GM23338 (cell line): ENCODE data around the gene LTBP2. TPM values are rescaled to one million over a fixed set of nuclear protein-coding genes. Genes with fewer than 3 reads are reported as not detected.

ENCODE experiments used
- ATAC-seq: fragments of 200-7000 bp; cut with Tn5 transposase; 3 replicates; pipeline ENCODE4 v1.9.1; 2020
- DNase-seq: peaks from one replicate; pipeline ENCODE4 v3.0.0-alpha.2; 2015; ENCODE audit warnings: low spot score
- H2AFZ ChIP-seq: fragments of 200-600 bp; sonication (generic); 2 replicates; pipeline ENCODE4 v1.8.0; 2016; ENCODE audit warnings: antibody characterized with exemption, mild to moderate bottlenecking, moderate library complexity
- H3F3A ChIP-seq: fragments of 200-600 bp; sonication (generic); replicated peaks from 2 replicates; pipeline ENCODE4 v1.8.0; 2017; ENCODE audit warnings: antibody characterized with exemption, mixed run types, low read depth
- H3K27ac ChIP-seq: fragments of 200-600 bp; sonication (generic); 2 replicates; pipeline ENCODE4 v1.6.1; 2016; ENCODE audit warnings: low read depth
- H3K27me3 ChIP-seq: fragments of 200-600 bp; sonication (generic); 2 replicates; pipeline ENCODE4 v1.8.0; 2016; ENCODE audit warnings: mild to moderate bottlenecking, mixed run types, moderate library complexity; ENCODE audit not compliant: insufficient read depth
- H3K36me3 ChIP-seq: fragments of 200-600 bp; sonication (generic); 2 replicates; pipeline ENCODE4 v1.8.0; 2016; ENCODE audit warnings: mild to moderate bottlenecking; ENCODE audit not compliant: insufficient read depth
- H3K4me1 ChIP-seq: fragments of 200-600 bp; sonication (generic); 2 replicates; pipeline ENCODE4 v1.8.0; 2016; ENCODE audit warnings: mild to moderate bottlenecking, moderate library complexity; ENCODE audit not compliant: insufficient read depth
- H3K4me2 ChIP-seq: fragments of 200-600 bp; sonication (generic); 2 replicates; pipeline ENCODE4 v1.7.1; 2017; ENCODE audit warnings: mixed run types
- H3K4me3 ChIP-seq: fragments of 200-600 bp; sonication (generic); 2 replicates; pipeline ENCODE4 v1.6.1; 2016; ENCODE audit warnings: mixed run types
- H3K79me2 ChIP-seq: fragments of 200-600 bp; sonication (generic); replicated peaks from 2 replicates; pipeline ENCODE4 v1.8.0; 2017; ENCODE audit warnings: mild to moderate bottlenecking; ENCODE audit not compliant: insufficient read depth
- H3K9me2 ChIP-seq: fragments of 200-600 bp; sonication (generic); 2 replicates; pipeline ENCODE4 v1.8.0; 2017; ENCODE audit not compliant: insufficient read depth
- H4K20me1 ChIP-seq: fragments of 200-600 bp; sonication (generic); replicated peaks from 2 replicates; pipeline ENCODE4 v1.8.0; 2017; ENCODE audit warnings: mild to moderate bottlenecking; ENCODE audit not compliant: insufficient read depth
- H3K27ac Mint-ChIP-seq: 2 replicates; pipeline ENCODE4 v1.8.0; 2020; ENCODE audit warnings: inconsistent platforms, mild to moderate bottlenecking, moderate library complexity, mixed read lengths
- H3K27me3 Mint-ChIP-seq: 3 replicates; pipeline ENCODE4 v1.8.0; 2022; ENCODE audit warnings: low read depth, mild to moderate bottlenecking, moderate library complexity, mixed read lengths, inconsistent platforms; ENCODE audit not compliant: insufficient read depth, poor library complexity
- H3K36me3 Mint-ChIP-seq: 3 replicates; pipeline ENCODE4 v1.8.0; 2021; ENCODE audit warnings: low read depth, mild to moderate bottlenecking, inconsistent platforms, moderate library complexity, mixed read lengths
- H3K4me1 Mint-ChIP-seq: 3 replicates; pipeline ENCODE4 v1.8.0; 2020; ENCODE audit warnings: mild to moderate bottlenecking, inconsistent platforms, mixed read lengths
- H3K4me3 Mint-ChIP-seq: 3 replicates; pipeline ENCODE4 v1.8.0; 2021; ENCODE audit warnings: moderate library complexity, mild to moderate bottlenecking, inconsistent platforms, mixed read lengths
- H3K9me3 Mint-ChIP-seq: 3 replicates; pipeline ENCODE4 v1.8.0; 2020; ENCODE audit warnings: moderate library complexity, mild to moderate bottlenecking, inconsistent platforms, mixed read lengths
- STAT1 ChIP-seq: IDR thresholded peaks from one replicate; pipeline ENCODE4 v1.6.1; 2016; ENCODE audit warnings: antibody characterized with exemption; ENCODE audit not compliant: unreplicated experiment
- ZNF331 ChIP-seq: fragments of 250-450 bp; sonication (Bioruptor Pico); IDR thresholded peaks from 2 replicates; pipeline ENCODE4 v1.5.0; 2020; ENCODE audit warnings: low read depth, mild to moderate bottlenecking, moderate library complexity
- polyA plus RNA-seq: library from polyadenylated mRNA; unstranded; fragments of >200 nt; fragmentation: Nextera tagmentation; extraction: Ambion mirVana; gene quantifications from 2 replicates; pipeline ENCODE4 v1.2.1, GENCODE V29; 2016
- total RNA-seq: library from RNA; depleted of rRNA; stranded (reverse); fragments of >200 nt; shearing (Covaris generic); gene quantifications from 2 replicates; pipeline ENCODE4 v1.2.3, GENCODE V29; 2014
- TF ChIP-seq, protein P1 (sequence below), 2 experiments: fragments of 200-600 bp in 1 of 2; sonication (generic) in 1 of 2; conservative IDR thresholded peaks; 2 replicates each; pipeline versions ENCODE4 v1.5.1 to v1.6.1; 2016 to 2017; ENCODE audit warnings: antibody characterized with exemption in 2 of 2, low read depth in 2 of 2, mild to moderate bottlenecking in 2 of 2, moderate library complexity in 1 of 2
- TF ChIP-seq, protein P2 (sequence below): fragments of 250-450 bp; sonication (Bioruptor Pico); IDR thresholded peaks from 2 replicates; pipeline ENCODE4 v1.5.0; 2020; ENCODE audit warnings: mild to moderate bottlenecking, moderate library complexity
- TF ChIP-seq, protein P3 (sequence below): IDR thresholded peaks from 2 replicates; pipeline ENCODE4 v1.6.1; 2016; ENCODE audit warnings: antibody characterized with exemption
- TF ChIP-seq, protein P4 (sequence below): IDR thresholded peaks from one replicate; pipeline ENCODE4 v1.6.1; 2018; ENCODE audit warnings: antibody characterized with exemption; ENCODE audit not compliant: unreplicated experiment

LTBP2 gene
- total and polyA plus RNA-seq, 2 experiments from 2014 or later = 0.27 to 0.49 TPM

DNA sequence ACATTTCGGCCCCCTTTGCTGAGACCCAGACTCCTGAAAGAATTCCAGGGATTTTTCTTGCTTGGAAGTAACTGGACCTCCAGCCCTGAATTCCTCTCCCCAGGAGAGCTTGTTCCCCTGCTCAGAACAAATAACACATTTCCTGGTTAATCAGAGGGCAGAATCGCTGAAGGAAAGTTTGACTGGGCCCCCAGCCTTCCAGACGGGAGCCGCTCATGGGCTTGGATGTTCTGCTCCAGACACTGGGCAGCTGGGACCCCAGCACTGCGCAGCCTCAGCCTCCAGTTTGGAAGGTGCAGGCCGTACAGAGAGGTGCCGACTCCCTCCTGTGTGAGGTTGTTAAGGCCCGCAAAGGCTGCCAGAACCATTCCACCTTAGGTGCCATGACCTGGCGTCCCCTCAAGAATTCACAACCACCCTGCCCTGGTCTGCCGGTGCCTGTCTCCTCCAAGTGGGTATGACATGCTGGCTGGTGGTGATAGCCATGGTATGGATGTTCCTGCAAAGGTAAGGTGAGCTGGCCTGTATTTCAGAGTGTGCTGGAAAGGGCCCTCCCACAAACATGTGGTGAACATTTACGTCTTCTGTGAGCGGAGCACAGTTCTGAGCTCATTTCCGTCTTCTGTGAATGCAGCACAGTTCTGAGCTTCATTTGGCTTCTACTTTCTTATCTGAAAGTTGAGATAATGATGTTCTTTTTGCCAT, 5.1 kb upstream of the LTBP2 start:
- ATAC-seq (no peak), DNase-seq (peak; percentile 30)
- Histone ChIP-seq H2AFZ (peak overlapping the region; percentile 58; the same call in 1 of the 2 replicates), H3K4me2 (0 out of 2 replicates have a peak overlapping the region, but pooled peaks have one; percentile 16), H3K79me2 (no peaks in the 10 kb centered on the region), H3K4me3 (no peak overlapping the region), H3K27ac (no peak overlapping the region), H4K20me1 (no peaks in the 10 kb centered on the region), H3F3A (no peaks in the 10 kb centered on the region), H3K27me3 (peaks cover 6% of the 10 kb centered on the region), H3K4me1 (peaks cover 9% of the 10 kb centered on the region; the same call in 1 of the 2 replicates), H3K9me2 (no peaks in the 10 kb centered on the region), H3K36me3 (no peaks in the 10 kb centered on the region)
- TF ChIP-seq STAT1 = no peak
- TF ChIP-seq, protein P1, sequence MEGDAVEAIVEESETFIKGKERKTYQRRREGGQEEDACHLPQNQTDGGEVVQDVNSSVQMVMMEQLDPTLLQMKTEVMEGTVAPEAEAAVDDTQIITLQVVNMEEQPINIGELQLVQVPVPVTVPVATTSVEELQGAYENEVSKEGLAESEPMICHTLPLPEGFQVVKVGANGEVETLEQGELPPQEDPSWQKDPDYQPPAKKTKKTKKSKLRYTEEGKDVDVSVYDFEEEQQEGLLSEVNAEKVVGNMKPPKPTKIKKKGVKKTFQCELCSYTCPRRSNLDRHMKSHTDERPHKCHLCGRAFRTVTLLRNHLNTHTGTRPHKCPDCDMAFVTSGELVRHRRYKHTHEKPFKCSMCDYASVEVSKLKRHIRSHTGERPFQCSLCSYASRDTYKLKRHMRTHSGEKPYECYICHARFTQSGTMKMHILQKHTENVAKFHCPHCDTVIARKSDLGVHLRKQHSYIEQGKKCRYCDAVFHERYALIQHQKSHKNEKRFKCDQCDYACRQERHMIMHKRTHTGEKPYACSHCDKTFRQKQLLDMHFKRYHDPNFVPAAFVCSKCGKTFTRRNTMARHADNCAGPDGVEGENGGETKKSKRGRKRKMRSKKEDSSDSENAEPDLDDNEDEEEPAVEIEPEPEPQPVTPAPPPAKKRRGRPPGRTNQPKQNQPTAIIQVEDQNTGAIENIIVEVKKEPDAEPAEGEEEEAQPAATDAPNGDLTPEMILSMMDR (conservative IDR thresholded peaks at IDR 0.05; ENCODE audit: low read depth in 2 of 2) = no peak
- TF ChIP-seq, protein P2, sequence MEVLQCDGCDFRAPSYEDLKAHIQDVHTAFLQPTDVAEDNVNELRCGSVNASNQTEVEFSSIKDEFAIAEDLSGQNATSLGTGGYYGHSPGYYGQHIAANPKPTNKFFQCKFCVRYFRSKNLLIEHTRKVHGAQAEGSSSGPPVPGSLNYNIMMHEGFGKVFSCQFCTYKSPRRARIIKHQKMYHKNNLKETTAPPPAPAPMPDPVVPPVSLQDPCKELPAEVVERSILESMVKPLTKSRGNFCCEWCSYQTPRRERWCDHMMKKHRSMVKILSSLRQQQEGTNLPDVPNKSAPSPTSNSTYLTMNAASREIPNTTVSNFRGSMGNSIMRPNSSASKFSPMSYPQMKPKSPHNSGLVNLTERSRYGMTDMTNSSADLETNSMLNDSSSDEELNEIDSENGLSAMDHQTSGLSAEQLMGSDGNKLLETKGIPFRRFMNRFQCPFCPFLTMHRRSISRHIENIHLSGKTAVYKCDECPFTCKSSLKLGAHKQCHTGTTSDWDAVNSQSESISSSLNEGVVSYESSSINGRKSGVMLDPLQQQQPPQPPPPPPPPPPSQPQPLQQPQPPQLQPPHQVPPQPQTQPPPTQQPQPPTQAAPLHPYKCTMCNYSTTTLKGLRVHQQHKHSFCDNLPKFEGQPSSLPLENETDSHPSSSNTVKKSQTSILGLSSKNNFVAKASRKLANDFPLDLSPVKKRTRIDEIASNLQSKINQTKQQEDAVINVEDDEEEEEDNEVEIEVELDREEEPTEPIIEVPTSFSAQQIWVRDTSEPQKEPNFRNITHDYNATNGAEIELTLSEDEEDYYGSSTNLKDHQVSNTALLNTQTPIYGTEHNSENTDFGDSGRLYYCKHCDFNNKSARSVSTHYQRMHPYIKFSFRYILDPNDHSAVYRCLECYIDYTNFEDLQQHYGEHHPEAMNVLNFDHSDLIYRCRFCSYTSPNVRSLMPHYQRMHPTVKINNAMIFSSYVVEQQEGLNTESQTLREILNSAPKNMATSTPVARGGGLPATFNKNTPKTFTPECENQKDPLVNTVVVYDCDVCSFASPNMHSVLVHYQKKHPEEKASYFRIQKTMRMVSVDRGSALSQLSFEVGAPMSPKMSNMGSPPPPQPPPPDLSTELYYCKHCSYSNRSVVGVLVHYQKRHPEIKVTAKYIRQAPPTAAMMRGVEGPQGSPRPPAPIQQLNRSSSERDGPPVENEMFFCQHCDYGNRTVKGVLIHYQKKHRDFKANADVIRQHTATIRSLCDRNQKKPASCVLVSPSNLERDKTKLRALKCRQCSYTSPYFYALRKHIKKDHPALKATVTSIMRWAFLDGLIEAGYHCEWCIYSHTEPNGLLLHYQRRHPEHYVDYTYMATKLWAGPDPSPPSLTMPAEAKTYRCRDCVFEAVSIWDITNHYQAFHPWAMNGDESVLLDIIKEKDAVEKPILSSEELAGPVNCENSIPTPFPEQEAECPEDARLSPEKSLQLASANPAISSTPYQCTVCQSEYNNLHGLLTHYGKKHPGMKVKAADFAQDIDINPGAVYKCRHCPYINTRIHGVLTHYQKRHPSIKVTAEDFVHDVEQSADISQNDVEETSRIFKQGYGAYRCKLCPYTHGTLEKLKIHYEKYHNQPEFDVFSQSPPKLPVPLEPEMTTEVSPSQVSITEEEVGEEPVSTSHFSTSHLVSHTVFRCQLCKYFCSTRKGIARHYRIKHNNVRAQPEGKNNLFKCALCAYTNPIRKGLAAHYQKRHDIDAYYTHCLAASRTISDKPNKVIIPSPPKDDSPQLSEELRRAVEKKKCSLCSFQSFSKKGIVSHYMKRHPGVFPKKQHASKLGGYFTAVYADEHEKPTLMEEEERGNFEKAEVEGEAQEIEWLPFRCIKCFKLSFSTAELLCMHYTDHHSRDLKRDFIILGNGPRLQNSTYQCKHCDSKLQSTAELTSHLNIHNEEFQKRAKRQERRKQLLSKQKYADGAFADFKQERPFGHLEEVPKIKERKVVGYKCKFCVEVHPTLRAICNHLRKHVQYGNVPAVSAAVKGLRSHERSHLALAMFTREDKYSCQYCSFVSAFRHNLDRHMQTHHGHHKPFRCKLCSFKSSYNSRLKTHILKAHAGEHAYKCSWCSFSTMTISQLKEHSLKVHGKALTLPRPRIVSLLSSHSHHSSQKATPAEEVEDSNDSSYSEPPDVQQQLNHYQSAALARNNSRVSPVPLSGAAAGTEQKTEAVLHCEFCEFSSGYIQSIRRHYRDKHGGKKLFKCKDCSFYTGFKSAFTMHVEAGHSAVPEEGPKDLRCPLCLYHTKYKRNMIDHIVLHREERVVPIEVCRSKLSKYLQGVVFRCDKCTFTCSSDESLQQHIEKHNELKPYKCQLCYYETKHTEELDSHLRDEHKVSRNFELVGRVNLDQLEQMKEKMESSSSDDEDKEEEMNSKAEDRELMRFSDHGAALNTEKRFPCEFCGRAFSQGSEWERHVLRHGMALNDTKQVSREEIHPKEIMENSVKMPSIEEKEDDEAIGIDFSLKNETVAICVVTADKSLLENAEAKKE = no peak
- TF ChIP-seq, protein P3, sequence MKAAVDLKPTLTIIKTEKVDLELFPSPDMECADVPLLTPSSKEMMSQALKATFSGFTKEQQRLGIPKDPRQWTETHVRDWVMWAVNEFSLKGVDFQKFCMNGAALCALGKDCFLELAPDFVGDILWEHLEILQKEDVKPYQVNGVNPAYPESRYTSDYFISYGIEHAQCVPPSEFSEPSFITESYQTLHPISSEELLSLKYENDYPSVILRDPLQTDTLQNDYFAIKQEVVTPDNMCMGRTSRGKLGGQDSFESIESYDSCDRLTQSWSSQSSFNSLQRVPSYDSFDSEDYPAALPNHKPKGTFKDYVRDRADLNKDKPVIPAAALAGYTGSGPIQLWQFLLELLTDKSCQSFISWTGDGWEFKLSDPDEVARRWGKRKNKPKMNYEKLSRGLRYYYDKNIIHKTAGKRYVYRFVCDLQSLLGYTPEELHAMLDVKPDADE = no peak
- TF ChIP-seq, protein P4, sequence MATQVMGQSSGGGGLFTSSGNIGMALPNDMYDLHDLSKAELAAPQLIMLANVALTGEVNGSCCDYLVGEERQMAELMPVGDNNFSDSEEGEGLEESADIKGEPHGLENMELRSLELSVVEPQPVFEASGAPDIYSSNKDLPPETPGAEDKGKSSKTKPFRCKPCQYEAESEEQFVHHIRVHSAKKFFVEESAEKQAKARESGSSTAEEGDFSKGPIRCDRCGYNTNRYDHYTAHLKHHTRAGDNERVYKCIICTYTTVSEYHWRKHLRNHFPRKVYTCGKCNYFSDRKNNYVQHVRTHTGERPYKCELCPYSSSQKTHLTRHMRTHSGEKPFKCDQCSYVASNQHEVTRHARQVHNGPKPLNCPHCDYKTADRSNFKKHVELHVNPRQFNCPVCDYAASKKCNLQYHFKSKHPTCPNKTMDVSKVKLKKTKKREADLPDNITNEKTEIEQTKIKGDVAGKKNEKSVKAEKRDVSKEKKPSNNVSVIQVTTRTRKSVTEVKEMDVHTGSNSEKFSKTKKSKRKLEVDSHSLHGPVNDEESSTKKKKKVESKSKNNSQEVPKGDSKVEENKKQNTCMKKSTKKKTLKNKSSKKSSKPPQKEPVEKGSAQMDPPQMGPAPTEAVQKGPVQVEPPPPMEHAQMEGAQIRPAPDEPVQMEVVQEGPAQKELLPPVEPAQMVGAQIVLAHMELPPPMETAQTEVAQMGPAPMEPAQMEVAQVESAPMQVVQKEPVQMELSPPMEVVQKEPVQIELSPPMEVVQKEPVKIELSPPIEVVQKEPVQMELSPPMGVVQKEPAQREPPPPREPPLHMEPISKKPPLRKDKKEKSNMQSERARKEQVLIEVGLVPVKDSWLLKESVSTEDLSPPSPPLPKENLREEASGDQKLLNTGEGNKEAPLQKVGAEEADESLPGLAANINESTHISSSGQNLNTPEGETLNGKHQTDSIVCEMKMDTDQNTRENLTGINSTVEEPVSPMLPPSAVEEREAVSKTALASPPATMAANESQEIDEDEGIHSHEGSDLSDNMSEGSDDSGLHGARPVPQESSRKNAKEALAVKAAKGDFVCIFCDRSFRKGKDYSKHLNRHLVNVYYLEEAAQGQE = no peak
- no peak for TF ChIP-seq ZNF331 (CRISPR knock-in tag)
- Mint-ChIP-seq H3K9me3 (peaks cover 5% of the 10 kb centered on the region; the same call in 2 of the 3 replicates), H3K4me3 (no peak overlapping the region), H3K36me3 (no peaks in the 10 kb centered on the region; the same call in 2 of the 3 replicates), H3K27ac (no peak overlapping the region), H3K4me1 (peaks cover 28% of the 10 kb centered on the region), H3K27me3 (peaks cover 31% of the 10 kb centered on the region)
